Epithelial cell of proximal tubule (primary cell): ENCODE data around the gene CREB3L2. TPM values are rescaled to one million over a fixed set of nuclear protein-coding genes. Genes with fewer than 3 reads are reported as not detected.

Experiments used
- DNase-seq: peaks from one replicate; pipeline ENCODE4 v3.0.0-alpha.2; 2011; ENCODE audit warnings: low read depth
- H3K4me3 ChIP-seq: 2 replicates; pipeline ENCODE4 v1.5.1; 2011; ENCODE audit warnings: low read depth, mild to moderate bottlenecking, low read length
- CTCF ChIP-seq: conservative IDR thresholded peaks from 2 replicates; pipeline ENCODE4 v1.5.1; 2012; ENCODE audit warnings: low read depth, mild to moderate bottlenecking, low read length
- total RNA-seq: library from RNA; depleted of rRNA; stranded (reverse); fragments of >200 nt; gene quantifications from 2 replicates; pipeline ENCODE4 v1.2.3, GENCODE V29; 2015

Gene CREB3L2
- total RNA-seq, 1 donor from 2014 or later, result 18.3 TPM

- DNase-seq, result no peak
- no peak overlapping the region for H3K4me3 ChIP-seq
- no peak for TF ChIP-seq CTCF
These were observed 45.3 kb downstream of the CREB3L2 start for GRCh38 chr7:137956591-137956990.

- no peak for DNase-seq
- TF ChIP-seq CTCF, result no peak
- H3K4me3 ChIP-seq, result no peak overlapping the region
These were observed 45.7 kb downstream of the CREB3L2 start for GRCh38 chr7:137956183-137956582.

GRCh38 chr7:137954614-137955013, 47.3 kb downstream of the CREB3L2 start:
- no peak overlapping the region for H3K4me3 ChIP-seq
- TF ChIP-seq CTCF, result no peak
- DNase-seq, result no peak

- no peak overlapping the region for H3K4me3 ChIP-seq
- no peak for TF ChIP-seq CTCF
- peak; percentile 83 for DNase-seq
These were observed 48.0 kb downstream of the CREB3L2 start for GRCh38 chr7:137953665-137954470.

GRCh38 chr7:137953043-137953664, 48.7 kb downstream of the CREB3L2 start:
- H3K4me3 ChIP-seq, result no peak overlapping the region
- no peak for TF ChIP-seq CTCF
- DNase-seq, result peak; percentile 79

GRCh38 chr7:137952426-137952805, 49.5 kb downstream of the CREB3L2 start:
- no peak for DNase-seq
- no peak overlapping the region for H3K4me3 ChIP-seq
- no peak for TF ChIP-seq CTCF
